ENCODE data around the gene GRIK3. TPM values are rescaled to one million over a fixed set of nuclear protein-coding genes. Genes with fewer than 3 reads are reported as not detected.

Gene GRIK3
- total and polyA plus RNA-seq, 4 donors: 0.68 to 1.6 TPM; not detected in 2

GRCh38 chr1:36752431-36752830 lies 281.9 kb downstream of the GRIK3 start:
- intact Hi-C loops (cut with DNase I): no loop called here
- H3K4me1 ChIP-seq (ENCODE audit: control insufficient read depth in 1 of 2, insufficient read depth in 2 of 2, low read length in 2 of 2): no peaks in the 10 kb centered on the region
- 67 to 80% methylated on average over 2 of the region's 2 CpGs for WGBS, 2 donors
- H3K4me3 ChIP-seq (ENCODE audit: low read length in 2 of 2): no peak overlapping the region
- H3K27ac ChIP-seq (ENCODE audit: low read depth in 1 of 2, low read length in 2 of 2): no peak overlapping the region
- H3K9me3 ChIP-seq (ENCODE audit: control insufficient read depth, low read length): no peaks in the 10 kb centered on the region
- ATAC-seq (ENCODE audit: low FRiP score): no peak
- peak in 1 of 2 donors; percentile 35 for DNase-seq
- no peaks in the 10 kb centered on the region for H3K36me3 ChIP-seq (ENCODE audit: control insufficient read depth in 1 of 2, insufficient read depth in 2 of 2, low read length in 1 of 2)
- no peaks in the 10 kb centered on the region for H3K27me3 ChIP-seq (ENCODE audit: control insufficient read depth in 1 of 2, insufficient read depth in 2 of 2, low read length in 1 of 2)

- no peak overlapping the region for H3K27ac ChIP-seq (ENCODE audit: low read depth in 1 of 2, low read length in 2 of 2)
- H3K36me3 ChIP-seq (ENCODE audit: control insufficient read depth in 1 of 2, insufficient read depth in 2 of 2, low read length in 1 of 2): no peaks in the 10 kb centered on the region
- no peak for ATAC-seq (ENCODE audit: low FRiP score)
- no peaks in the 10 kb centered on the region for H3K9me3 ChIP-seq (ENCODE audit: control insufficient read depth, low read length)
- no peak for DNase-seq
- H3K4me3 ChIP-seq (ENCODE audit: low read length in 2 of 2): no peak overlapping the region
- 80 to 84% methylated on average over 4 of the region's 4 CpGs for WGBS, 2 donors
- no peaks in the 10 kb centered on the region for H3K27me3 ChIP-seq (ENCODE audit: control insufficient read depth in 1 of 2, insufficient read depth in 2 of 2, low read length in 1 of 2)
- H3K4me1 ChIP-seq (ENCODE audit: control insufficient read depth in 1 of 2, insufficient read depth in 2 of 2, low read length in 2 of 2): no peaks in the 10 kb centered on the region
- intact Hi-C loops (cut with DNase I): no loop called here
Measured at GRCh38 chr1:36751525-36751924, 282.8 kb downstream of the GRIK3 start.

- H3K9me3 ChIP-seq (ENCODE audit: control insufficient read depth, low read length): no peaks in the 10 kb centered on the region
- no peaks in the 10 kb centered on the region for H3K27me3 ChIP-seq (ENCODE audit: control insufficient read depth in 1 of 2, insufficient read depth in 2 of 2, low read length in 1 of 2)
- no peak overlapping the region for H3K4me3 ChIP-seq (ENCODE audit: low read length in 2 of 2)
- H3K27ac ChIP-seq (ENCODE audit: low read depth in 1 of 2, low read length in 2 of 2): no peak overlapping the region
- ATAC-seq (ENCODE audit: low FRiP score) (no peak), DNase-seq (peak in 1 of 2 donors; percentile 5)
- 80 to 81% methylated on average over 7 of the region's 7 CpGs for WGBS, 2 donors
- H3K4me1 ChIP-seq (ENCODE audit: control insufficient read depth in 1 of 2, insufficient read depth in 2 of 2, low read length in 2 of 2): no peaks in the 10 kb centered on the region
- intact Hi-C loops (cut with DNase I): no loop called here
- no peaks in the 10 kb centered on the region for H3K36me3 ChIP-seq (ENCODE audit: control insufficient read depth in 1 of 2, insufficient read depth in 2 of 2, low read length in 1 of 2)
Measured at GRCh38 chr1:36748466-36748865, 285.8 kb downstream of the GRIK3 start.
